H1 (cell line): Measurements from ENCODE around the gene RAB3D. TPM values are rescaled to one million over a fixed set of nuclear protein-coding genes. Genes with fewer than 3 reads are reported as not detected.

Experiments used
- CTCF ChIA-PET: fragments of 300-600 bp; sonication (Branson Sonifier 250); formaldehyde crosslinking; loops from one replicate; lab custom pipeline; 2021; ENCODE audit not compliant: partially characterized antibody; lab: Charles Lee
- POLR2A ChIA-PET: fragments of 300-600 bp; sonication (Branson Sonifier 250); formaldehyde crosslinking; loops from one replicate; lab custom pipeline; 2021; ENCODE audit warnings: inconsistent platforms; ENCODE audit not compliant: partially characterized antibody; lab: Charles Lee
- DNase-seq, 2 experiments: peaks; one replicate each; pipeline versions ENCODE4 v3.0.0 to v3.0.0-alpha.2; 2010 to 2022; ENCODE audit warnings: low spot score in 2 of 2, low read depth in 1 of 2, mixed read lengths in 1 of 2
- FAIRE-seq: peaks from 2 replicates; lab custom pipeline; 2011; peaks lifted over from hg19 to GRCh38; lab: Jason Lieb, UNC
- H2AFZ ChIP-seq: 2 replicates; pipeline ENCODE4 v1.8.1; 2012; ENCODE audit warnings: low read length, inconsistent platforms
- H2AK5ac ChIP-seq: 2 replicates; pipeline ENCODE4 v1.6.1; 2013; ENCODE audit warnings: low read depth, low read length
- H2BK120ac ChIP-seq: replicated peaks from 2 replicates; pipeline ENCODE3; 2013; ENCODE audit warnings: low read depth, low read length, inconsistent platforms
- H2BK12ac ChIP-seq: 2 replicates; pipeline ENCODE4 v1.6.1; 2013; ENCODE audit warnings: low read depth, low read length
- H2BK15ac ChIP-seq: 2 replicates; pipeline ENCODE4 v1.6.1; 2013; ENCODE audit warnings: low read length
- H2BK20ac ChIP-seq: 2 replicates; pipeline ENCODE4 v1.6.1; 2013; ENCODE audit warnings: low read length
- H2BK5ac ChIP-seq: 2 replicates; pipeline ENCODE4 v1.6.1; 2013; ENCODE audit warnings: low read depth, low read length
- H3K14ac ChIP-seq: 2 replicates; pipeline ENCODE4 v1.6.1; 2013; ENCODE audit warnings: inconsistent platforms; ENCODE audit not compliant: insufficient read length
- H3K18ac ChIP-seq: 2 replicates; pipeline ENCODE4 v1.6.1; 2013; ENCODE audit warnings: low read length; ENCODE audit errors: extremely low read depth
- H3K23ac ChIP-seq: 2 replicates; pipeline ENCODE4 v1.6.1; 2013; ENCODE audit warnings: inconsistent platforms; ENCODE audit not compliant: insufficient read length
- H3K23me2 ChIP-seq: 2 replicates; pipeline ENCODE4 v1.6.1; 2013; ENCODE audit warnings: low read depth, low read length
- H3K27ac ChIP-seq: 2 replicates; pipeline ENCODE4 v1.6.1; 2011; ENCODE audit warnings: low read depth, low read length, inconsistent platforms
- H3K27me3 ChIP-seq, 4 experiments: replicated peaks in 1 of 4; 1 replicate in 1 of 4; 2 replicates in 3 of 4; pipeline versions ENCODE4 v1.6.1 to v1.8.1; 2011 to 2013; ENCODE audit warnings: low read length in 3 of 4, mild to moderate bottlenecking in 3 of 4, inconsistent platforms in 2 of 4, mixed read lengths in 2 of 4, moderate library complexity in 1 of 4; ENCODE audit not compliant: control insufficient read depth in 3 of 4, insufficient read depth in 3 of 4; ENCODE audit errors: extremely low read depth in 1 of 4
- H3K36me3 ChIP-seq, 4 experiments: 2 replicates each; pipeline versions ENCODE4 v1.6.1 to v1.8.1; 2011 to 2013; ENCODE audit warnings: mild to moderate bottlenecking in 4 of 4, low read length in 3 of 4, moderate library complexity in 2 of 4, control low read depth in 1 of 4, inconsistent platforms in 1 of 4; ENCODE audit not compliant: insufficient read depth in 4 of 4, control insufficient read depth in 2 of 4
- H3K4ac ChIP-seq: replicated peaks from 2 replicates; pipeline ENCODE3; 2013; ENCODE audit warnings: low read length, low read depth, mixed read lengths, inconsistent platforms; ENCODE audit not compliant: insufficient read length
- H3K4me1 ChIP-seq, 4 experiments: replicated peaks in 1 of 4; 1 replicate in 1 of 4; 2 replicates in 3 of 4; pipeline versions ENCODE4 v1.6.1 to v1.8.1; 2011 to 2013; ENCODE audit warnings: low read length in 3 of 4, inconsistent platforms in 2 of 4, mixed read lengths in 1 of 4; ENCODE audit not compliant: insufficient read depth in 4 of 4, control insufficient read depth in 3 of 4
- H3K4me2 ChIP-seq, 2 experiments: 2 replicates each; pipeline versions ENCODE4 v1.6.1 to v1.8.1; 2011 to 2013; ENCODE audit warnings: low read depth in 2 of 2, low read length in 2 of 2, control low read depth in 1 of 2, inconsistent platforms in 1 of 2, mild to moderate bottlenecking in 1 of 2; ENCODE audit not compliant: insufficient read depth in 1 of 2
- H3K4me3 ChIP-seq, 4 experiments: fragments of 200-600, 300-600 bp in 1 of 4; sonication (generic), shearing (Covaris generic), sonication (Bioruptor Twin) in 1 of 4; 2 replicates each; pipeline versions ENCODE4 v1.5.1 to v1.8.1; 2011 to 2016; ENCODE audit warnings: low read length in 4 of 4, low read depth in 3 of 4, control low read depth in 2 of 4, inconsistent platforms in 2 of 4, mild to moderate bottlenecking in 2 of 4, mixed read lengths in 1 of 4, moderate library complexity in 1 of 4; ENCODE audit not compliant: insufficient read depth in 2 of 4; ENCODE audit errors: extremely low read depth in 1 of 4
- H3K56ac ChIP-seq: replicated peaks from 2 replicates; pipeline ENCODE3; 2013; ENCODE audit warnings: low read depth, mild to moderate bottlenecking, mixed read lengths, low read length, inconsistent platforms; ENCODE audit not compliant: insufficient read length
- H3K79me1 ChIP-seq: 2 replicates; pipeline ENCODE4 v1.6.1; 2013; ENCODE audit warnings: low read depth, low read length, control low read depth
- H3K79me2 ChIP-seq, 2 experiments: 2 replicates each; pipeline versions ENCODE4 v1.6.1 to v1.8.1; 2012 to 2013; ENCODE audit warnings: low read length in 2 of 2, mild to moderate bottlenecking in 2 of 2, inconsistent platforms in 1 of 2; ENCODE audit not compliant: insufficient read depth in 2 of 2, control insufficient read depth in 1 of 2
- H3K9ac ChIP-seq, 4 experiments: replicated peaks in 1 of 4; 1 replicate in 1 of 4; 2 replicates in 3 of 4; pipeline versions ENCODE4 v1.6.1 to v1.8.1; 2011 to 2013; ENCODE audit warnings: low read depth in 3 of 4, low read length in 3 of 4, control low read depth in 2 of 4, mild to moderate bottlenecking in 2 of 4, moderate library complexity in 2 of 4, inconsistent platforms in 1 of 4; ENCODE audit errors: extremely low read depth in 1 of 4
- H3K9me3 ChIP-seq, 2 experiments: 2 replicates each; pipeline versions ENCODE4 v1.6.1 to v1.8.1; 2012 to 2013; ENCODE audit warnings: mild to moderate bottlenecking in 2 of 2, moderate library complexity in 2 of 2, control low read depth in 1 of 2, inconsistent platforms in 1 of 2, low read depth in 1 of 2, low read length in 1 of 2, mixed read lengths in 1 of 2; ENCODE audit not compliant: insufficient read depth in 2 of 2
- H4K20me1 ChIP-seq, 2 experiments: replicated peaks in 1 of 2; 2 replicates each; pipeline versions ENCODE3 to v1.8.1; 2011 to 2013; ENCODE audit warnings: inconsistent platforms in 2 of 2, low read length in 2 of 2, mild to moderate bottlenecking in 1 of 2; ENCODE audit not compliant: insufficient read depth in 2 of 2, control insufficient read depth in 1 of 2
- H4K5ac ChIP-seq: 2 replicates; pipeline ENCODE4 v1.6.1; 2013; ENCODE audit warnings: low read length, low read depth, mixed read lengths, inconsistent platforms; ENCODE audit not compliant: insufficient read length
- H4K8ac ChIP-seq: 2 replicates; pipeline ENCODE4 v1.8.0; 2013; ENCODE audit warnings: mild to moderate bottlenecking, moderate library complexity, low read length, inconsistent platforms; ENCODE audit not compliant: insufficient read depth; ENCODE audit errors: extremely low read depth
- H4K91ac ChIP-seq: replicated peaks from 2 replicates; pipeline ENCODE3; 2013; ENCODE audit warnings: low read length, mixed read lengths, inconsistent platforms; ENCODE audit not compliant: insufficient read length
- CEBPB ChIP-seq: IDR thresholded peaks from 2 replicates; pipeline ENCODE4 v1.6.1; 2012; ENCODE audit warnings: low read depth, low read length
- EP300 ChIP-seq, 2 experiments: IDR thresholded peaks; 1 replicate in 1 of 2; 2 replicates in 1 of 2; pipeline ENCODE4 v1.6.1; 2011 to 2012; ENCODE audit warnings: low read depth in 2 of 2, low read length in 2 of 2, mild to moderate bottlenecking in 2 of 2, borderline replicate concordance in 1 of 2, inconsistent platforms in 1 of 2, moderate library complexity in 1 of 2
- EZH2 ChIP-seq: fragments of 200-600 bp; sonication (generic); IDR thresholded peaks from 2 replicates; pipeline ENCODE4 v1.7.1; 2012; ENCODE audit warnings: low read depth, mild to moderate bottlenecking, moderate library complexity, low read length, inconsistent platforms; ENCODE audit not compliant: severe bottlenecking
- SIX5 ChIP-seq: IDR thresholded peaks from 2 replicates; pipeline ENCODE4 v1.6.1; 2011; ENCODE audit warnings: mild to moderate bottlenecking, low read depth, low read length
- WGBS, 2 experiments: shearing (Covaris generic) in 1 of 2; methylation state at CpG; one replicate each; pipeline versions ENCODE4 v1.1.6 to v1.1.7; 2013 to 2015; ENCODE audit warnings: low lambda C conversion rate in 2 of 2, mixed read lengths in 2 of 2, inconsistent platforms in 1 of 2, low coverage in 1 of 2, missing lambda C conversion rate in 1 of 2; ENCODE audit not compliant: insufficient replicate concordance in 2 of 2, insufficient coverage in 1 of 2, insufficient read length in 1 of 2; ENCODE audit errors: extremely low coverage in 1 of 2, missing lambda C conversion rate in 1 of 2; 5-methylcytosine and 5-hydroxymethylcytosine counted together
- polyA plus RNA-seq, 7 experiments: library from polyadenylated mRNA; depleted of rRNA in 3 of 7; stranded (reverse) in 5 of 7; unstranded in 2 of 7; fragments of >200 nt in 5 of 7; fragments of 200-250 nt in 2 of 7; gene quantifications; 1 replicate in 5 of 7; 2 replicates in 1 of 7; 4 replicates in 1 of 7; pipeline versions ENCODE4 v1.2.1 to v1.2.3, GENCODE V29; 2011 to 2013; ENCODE audit warnings: missing spikeins in 2 of 7, mixed read lengths in 2 of 7
- total RNA-seq: library from RNA; stranded (reverse); fragmentation: NEBNext Ultra II Directional; extraction: Animal tissue kit (Norgen Biotek cat#: 25700); gene quantifications from 2 replicates; pipeline ENCODE4 v1.2.1, GENCODE V29; 2021

The RAB3D gene
- total and polyA plus RNA-seq, 2 of the 8 experiments (the other 6 are each of a cell fraction or from before 2014, with no cell fraction given) = 17.8 to 23.8 TPM

DNA sequence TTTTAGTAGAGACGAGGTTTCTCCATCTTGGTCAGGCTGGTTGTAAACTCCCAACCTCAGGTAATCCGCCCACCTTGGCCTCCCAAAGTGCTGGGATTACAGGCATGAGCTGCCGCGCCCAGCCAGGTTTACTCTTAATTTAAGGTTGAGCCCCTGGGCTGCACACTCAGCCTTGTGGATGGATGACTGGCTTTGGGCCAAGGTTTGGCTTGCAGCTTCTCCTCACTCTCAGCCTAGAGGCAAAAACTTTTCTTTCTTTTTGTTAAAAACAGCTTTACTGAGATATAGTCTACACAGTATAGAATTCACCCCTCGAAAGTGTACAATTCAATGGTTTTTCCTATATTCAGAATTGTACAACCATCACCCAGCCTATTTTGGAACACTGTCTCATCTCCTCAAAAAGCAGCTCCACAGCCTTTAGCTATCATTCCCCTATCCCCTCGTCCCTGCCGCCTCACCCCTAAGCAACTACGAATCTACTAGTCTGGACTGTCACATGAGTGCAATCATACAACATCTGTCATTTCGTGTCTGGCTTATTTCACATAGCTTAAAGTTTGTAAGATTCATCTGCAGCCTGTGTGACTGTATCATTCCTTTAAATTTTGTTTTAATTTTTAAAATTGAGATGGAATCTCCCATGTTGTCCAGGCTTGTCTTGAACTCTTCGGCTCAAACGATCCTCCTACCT lies 58.0 kb downstream of the RAB3D start:
- CTCF ChIA-PET = interaction anchor here (0.7 to 1.5 kb wide), 5 partner anchors 10 to 517 kb away, joined by 3 to 6 read pairs (median 3); partner anchors contain the start of genes TSPAN16 and ZNF491
- TF ChIP-seq SIX5 (no peak), EP300 (IDR thresholded peaks at IDR 0.05; ENCODE audit: borderline replicate concordance in 1 of 2, low read depth in 2 of 2, low read length in 2 of 2) (no peak), EZH2 (no peak), CEBPB (no peak)
- TF ChIP-seq, all 59 proteins: peak for 0
- Histone ChIP-seq H3K18ac (no peak overlapping the region), H4K91ac (no peak overlapping the region), H3K4me1 (no peaks in the 10 kb centered on the region), H2AFZ (no peak overlapping the region), H3K56ac (no peak overlapping the region), H4K5ac (no peak overlapping the region), H2BK5ac (no peak overlapping the region), H3K79me2 (no peaks in the 10 kb centered on the region), H2BK12ac (no peak overlapping the region), H3K27me3 (no peaks in the 10 kb centered on the region), H2AK5ac (no peak overlapping the region), H4K20me1 (no peaks in the 10 kb centered on the region), H3K4ac (no peak overlapping the region), H4K8ac (no peak overlapping the region), H3K36me3 (no peaks in the 10 kb centered on the region), H3K14ac (no peak overlapping the region), H2BK120ac (no peak overlapping the region), H3K79me1 (no peaks in the 10 kb centered on the region), H3K9ac (no peak overlapping the region), H3K9me3 (peaks cover 0 to 10% of the 10 kb centered on the region in 2 experiments; a peak in 1 of 4 replicates), H3K4me2 (no peak overlapping the region), H3K4me3 (no peak overlapping the region), H3K27ac (no peak overlapping the region), H3K23ac (no peak overlapping the region), H2BK20ac (no peak overlapping the region), H2BK15ac (no peak overlapping the region), H3K23me2 (no peaks in the 10 kb centered on the region)
- POLR2A ChIA-PET = interaction anchor here (0.8 kb wide), 1 partner anchor 25 kb away, joined by 5 read pairs; no protein-coding TSS in a partner anchor
- no peak for FAIRE-seq
- DNase-seq = no peak
- 86% methylated on average over 11 of the region's 11 CpGs; no CpG with 5 or more reads in 1 of the 2 experiments for WGBS, 2 experiments
